Astrocyte (in vitro differentiated cells and primary cell): ENCODE results near the gene CFAP99. TPM values are rescaled to one million over a fixed set of nuclear protein-coding genes. Genes with fewer than 3 reads are reported as not detected.

ENCODE experiments used
- DNase-seq: peaks from one replicate; pipeline ENCODE4 v3.0.0-alpha.2; 2010; ENCODE audit warnings: low read depth
- FAIRE-seq: peaks from 2 replicates; lab custom pipeline; 2011; peaks lifted over from hg19 to GRCh38; lab: Jason Lieb, UNC
- H2AFZ ChIP-seq: 2 replicates; pipeline ENCODE4 v1.6.0; 2012; ENCODE audit warnings: low read depth, low read length, inconsistent platforms
- H3K27ac ChIP-seq: 2 replicates; pipeline ENCODE4 v1.5.1; 2011; ENCODE audit warnings: low read depth, low read length, inconsistent platforms
- H3K27me3 ChIP-seq: 2 replicates; pipeline ENCODE4 v1.6.0; 2011; ENCODE audit warnings: low read length, inconsistent platforms; ENCODE audit not compliant: insufficient read depth
- H3K36me3 ChIP-seq: 2 replicates; pipeline ENCODE4 v1.5.1; 2011; ENCODE audit warnings: low read length, inconsistent platforms; ENCODE audit not compliant: insufficient read depth
- H3K4me1 ChIP-seq: 2 replicates; pipeline ENCODE4 v1.5.1; 2011; ENCODE audit warnings: low read length, inconsistent platforms; ENCODE audit not compliant: insufficient read depth
- H3K4me2 ChIP-seq: 2 replicates; pipeline ENCODE4 v1.6.0; 2012; ENCODE audit warnings: low read length, inconsistent platforms
- H3K4me3 ChIP-seq: 2 replicates; pipeline ENCODE4 v1.5.1; 2011; ENCODE audit warnings: low read depth, mild to moderate bottlenecking, low read length, inconsistent platforms; ENCODE audit not compliant: insufficient read depth
- H3K79me2 ChIP-seq: 2 replicates; pipeline ENCODE4 v1.6.0; 2012; ENCODE audit warnings: mild to moderate bottlenecking, low read length, inconsistent platforms; ENCODE audit not compliant: insufficient read depth
- H3K9ac ChIP-seq: 2 replicates; pipeline ENCODE4 v1.6.0; 2012; ENCODE audit warnings: mild to moderate bottlenecking, low read length, inconsistent platforms
- H3K9me3 ChIP-seq: 2 replicates; pipeline ENCODE4 v1.5.1; 2012; ENCODE audit warnings: low read depth, mild to moderate bottlenecking, low read length, inconsistent platforms; ENCODE audit not compliant: insufficient read depth
- H4K20me1 ChIP-seq: 2 replicates; pipeline ENCODE4 v1.6.0; 2012; ENCODE audit warnings: low read length, inconsistent platforms; ENCODE audit not compliant: insufficient read depth
- H3K27ac Mint-ChIP-seq: one replicate; pipeline ENCODE4 v1.8.0; 2021; ENCODE audit warnings: mild to moderate bottlenecking, mixed read lengths; ENCODE audit not compliant: unreplicated experiment
- H3K27me3 Mint-ChIP-seq: one replicate; pipeline ENCODE4 v1.8.0; 2021; ENCODE audit warnings: low read depth, mixed read lengths; ENCODE audit not compliant: unreplicated experiment
- H3K36me3 Mint-ChIP-seq: one replicate; pipeline ENCODE4 v1.8.0; 2021; ENCODE audit warnings: low read depth, mixed read lengths; ENCODE audit not compliant: unreplicated experiment
- H3K4me1 Mint-ChIP-seq: one replicate; pipeline ENCODE4 v1.8.0; 2021; ENCODE audit warnings: low read depth, mixed read lengths; ENCODE audit not compliant: unreplicated experiment
- H3K4me3 Mint-ChIP-seq: one replicate; pipeline ENCODE4 v1.8.0; 2021; ENCODE audit warnings: mild to moderate bottlenecking, moderate library complexity, mixed read lengths; ENCODE audit not compliant: unreplicated experiment
- H3K9me3 Mint-ChIP-seq: one replicate; pipeline ENCODE4 v1.8.0; 2021; ENCODE audit warnings: mild to moderate bottlenecking, mixed read lengths; ENCODE audit not compliant: unreplicated experiment
- CTCF ChIP-seq: IDR thresholded peaks from 2 replicates; pipeline ENCODE4 v1.5.1; 2011; ENCODE audit warnings: low read depth, mild to moderate bottlenecking, inconsistent platforms, low read length, moderate library complexity; ENCODE audit not compliant: insufficient read depth
- EZH2 ChIP-seq: IDR thresholded peaks from 2 replicates; pipeline ENCODE4 v1.6.1; 2012; ENCODE audit warnings: mild to moderate bottlenecking, low read length, inconsistent platforms; ENCODE audit not compliant: insufficient read depth
- total RNA-seq: library from RNA; stranded (reverse); gene quantifications from 2 replicates; pipeline ENCODE4 v1.2.1, GENCODE V29; 2021

CFAP99 gene
- total RNA-seq, 1 donor from 2014 or later: not detected

GRCh38 chr4:2448589-2448988, 29.8 kb downstream of the CFAP99 start:
- Histone ChIP-seq H3K9me3 (no peaks in the 10 kb centered on the region), H3K79me2 (no peaks in the 10 kb centered on the region), H4K20me1 (no peaks in the 10 kb centered on the region), H2AFZ (no peak overlapping the region), H3K27me3 (peaks cover 7% of the 10 kb centered on the region), H3K9ac (no peak overlapping the region), H3K4me1 (no peaks in the 10 kb centered on the region), H3K36me3 (no peaks in the 10 kb centered on the region), H3K4me3 (no peak overlapping the region), H3K27ac (no peak overlapping the region), H3K4me2 (no peak overlapping the region)
- Mint-ChIP-seq H3K27ac (no peak overlapping the region), H3K4me3 (no peak overlapping the region), H3K9me3 (no peaks in the 10 kb centered on the region), H3K4me1 (no peaks in the 10 kb centered on the region), H3K36me3 (no peaks in the 10 kb centered on the region), H3K27me3 (peaks cover 39% of the 10 kb centered on the region)
- FAIRE-seq (no peak), DNase-seq (no peak)
- no peak for TF ChIP-seq CTCF
- no peak for TF ChIP-seq EZH2

- Mint-ChIP-seq H3K9me3 (no peaks in the 10 kb centered on the region), H3K27me3 (peaks cover 39% of the 10 kb centered on the region), H3K36me3 (no peaks in the 10 kb centered on the region), H3K27ac (no peak overlapping the region), H3K4me3 (no peak overlapping the region), H3K4me1 (no peaks in the 10 kb centered on the region)
- H3K79me2 ChIP-seq: no peaks in the 10 kb centered on the region
- FAIRE-seq (no peak), DNase-seq (no peak)
- no peak overlapping the region for H3K4me3 ChIP-seq
- no peaks in the 10 kb centered on the region for H3K36me3 ChIP-seq
- H4K20me1 ChIP-seq: no peaks in the 10 kb centered on the region
- H2AFZ ChIP-seq: no peak overlapping the region
- H3K9ac ChIP-seq: no peak overlapping the region
- no peak overlapping the region for H3K27ac ChIP-seq
- peaks cover 7% of the 10 kb centered on the region for H3K27me3 ChIP-seq
- no peaks in the 10 kb centered on the region for H3K4me1 ChIP-seq
- TF ChIP-seq CTCF (no peak), EZH2 (no peak)
- no peak overlapping the region for H3K4me2 ChIP-seq
- no peaks in the 10 kb centered on the region for H3K9me3 ChIP-seq
These were observed 30.3 kb downstream of the CFAP99 start for GRCh38 chr4:2449051-2449450.

GRCh38 chr4:2449511-2450392, 31.0 kb downstream of the CFAP99 start:
- FAIRE-seq (no peak), DNase-seq (no peak)
- H3K27me3 ChIP-seq: peaks cover 7% of the 10 kb centered on the region
- no peak overlapping the region for H3K27ac ChIP-seq
- H3K9ac ChIP-seq: no peak overlapping the region
- no peaks in the 10 kb centered on the region for H3K36me3 Mint-ChIP-seq
- H3K4me2 ChIP-seq: no peak overlapping the region
- no peaks in the 10 kb centered on the region for H3K4me1 ChIP-seq
- H4K20me1 ChIP-seq: no peaks in the 10 kb centered on the region
- no peak for TF ChIP-seq EZH2
- TF ChIP-seq CTCF: no peak
- no peaks in the 10 kb centered on the region for H3K36me3 ChIP-seq
- no peaks in the 10 kb centered on the region for H3K9me3 ChIP-seq
- H3K27me3 Mint-ChIP-seq: peaks cover 36% of the 10 kb centered on the region
- H2AFZ ChIP-seq: no peak overlapping the region
- no peak overlapping the region for H3K4me3 Mint-ChIP-seq
- H3K27ac Mint-ChIP-seq: no peak overlapping the region
- H3K79me2 ChIP-seq: no peaks in the 10 kb centered on the region
- no peak overlapping the region for H3K4me3 ChIP-seq
- H3K4me1 Mint-ChIP-seq: no peaks in the 10 kb centered on the region
- H3K9me3 Mint-ChIP-seq: no peaks in the 10 kb centered on the region
